ENCODE results near the gene KYNU.

KYNU gene

DNA sequence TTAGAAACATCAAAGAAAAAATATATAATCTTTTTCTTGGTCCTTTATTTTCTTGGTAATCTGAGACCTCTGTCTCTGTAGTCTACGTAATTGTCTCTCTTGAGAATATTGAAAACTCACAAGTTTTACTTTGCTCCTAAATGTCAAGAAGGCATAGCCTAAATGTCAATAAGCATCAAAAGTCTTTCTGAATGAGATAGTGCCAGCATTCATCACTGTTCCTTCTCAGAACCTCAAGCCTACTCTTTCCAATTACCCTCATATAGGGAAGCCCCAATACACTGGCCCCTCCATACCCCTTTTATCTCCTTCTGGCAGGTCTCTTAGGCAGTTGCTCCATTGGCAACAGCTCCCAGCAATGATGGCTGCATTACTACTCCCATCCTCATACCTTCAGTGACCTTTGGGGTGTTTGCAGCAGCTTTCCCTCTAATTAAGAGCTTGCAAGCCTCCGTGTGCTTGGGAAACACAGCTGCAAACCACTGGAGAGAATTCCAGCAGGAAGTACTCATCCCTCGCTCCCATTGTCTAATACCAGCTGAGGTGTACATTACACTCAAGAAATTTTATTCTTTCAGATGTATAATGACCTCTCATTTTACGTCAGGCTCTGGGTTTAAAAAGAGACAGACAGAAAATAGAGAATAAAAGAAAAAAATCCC is 95.8 kb downstream of the KYNU start:
- DNase-seq = peak; percentile 57

DNA sequence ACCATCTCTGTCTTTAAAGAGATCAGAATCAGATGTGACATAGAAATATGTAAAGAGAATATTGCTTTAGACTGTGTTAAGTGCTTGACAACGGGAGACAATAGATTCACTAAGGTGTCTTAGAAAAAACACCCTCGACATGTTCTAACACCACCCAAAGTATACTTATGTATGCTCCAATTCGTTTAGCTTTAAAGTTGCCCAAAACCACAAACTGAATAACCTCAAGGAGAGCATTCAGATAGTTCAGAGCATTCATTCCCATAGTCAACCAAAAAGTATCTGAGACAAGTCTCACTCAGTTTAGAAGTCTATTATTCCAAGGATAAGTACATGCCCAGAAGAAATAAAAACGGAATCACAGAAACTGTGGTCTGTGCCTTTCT is 96.4 kb downstream of the KYNU start:
- DNase-seq = no peak

DNA sequence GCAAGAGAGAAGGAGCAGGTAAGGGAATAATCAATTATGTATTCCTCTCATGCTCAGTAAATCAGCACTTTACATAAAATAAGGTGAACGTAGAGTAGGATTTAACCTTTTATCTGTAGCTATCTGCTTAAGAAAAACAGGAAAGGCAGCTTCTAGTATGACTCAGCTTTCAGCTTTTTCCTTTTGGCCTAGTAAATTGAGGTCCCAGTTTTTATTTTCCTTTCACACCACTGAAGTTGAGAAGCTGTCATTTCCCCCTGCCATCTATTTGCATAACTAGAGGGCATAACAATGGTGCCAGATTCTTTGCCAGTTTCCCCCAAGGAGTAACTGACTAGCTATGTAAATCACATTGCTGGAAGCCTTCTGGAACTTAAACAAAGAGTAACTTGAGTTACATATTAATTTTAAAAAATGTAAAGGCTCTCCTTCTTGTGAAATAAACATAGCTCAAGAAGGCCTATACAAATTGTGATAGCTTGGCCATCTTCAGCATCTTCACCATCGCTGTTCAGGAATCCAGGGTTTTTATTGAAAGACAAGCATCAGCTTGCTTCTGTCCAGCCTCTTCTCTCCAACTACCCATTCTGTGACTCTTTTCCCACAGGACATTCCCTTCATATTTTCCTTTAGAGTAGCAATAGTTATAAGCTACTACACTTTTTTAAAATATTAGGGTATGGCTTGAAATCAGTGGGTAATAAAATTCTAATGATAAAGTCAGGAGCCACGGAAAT is 97.0 kb downstream of the KYNU start:
- peak; percentile 40 for DNase-seq

DNA sequence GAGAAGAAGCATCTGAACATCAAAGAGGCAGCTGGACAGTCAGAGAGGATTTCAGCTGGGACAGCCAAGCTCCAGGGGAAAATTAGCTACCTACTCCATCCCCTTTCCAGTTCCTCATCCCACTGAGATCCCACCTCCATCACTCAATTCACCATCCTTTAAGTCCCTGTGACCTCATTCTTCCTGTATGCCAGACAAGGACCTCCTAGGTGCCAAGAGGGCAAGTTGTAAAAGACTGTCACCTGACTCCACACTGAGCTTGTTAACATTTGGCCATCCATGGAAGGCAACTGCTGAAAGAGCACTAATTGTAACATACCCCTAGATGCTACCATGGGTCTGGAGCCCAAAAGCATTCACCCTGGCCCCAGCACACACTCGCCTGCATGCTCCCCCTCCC is 97.8 kb downstream of the KYNU start:
- no peak for DNase-seq

DNA sequence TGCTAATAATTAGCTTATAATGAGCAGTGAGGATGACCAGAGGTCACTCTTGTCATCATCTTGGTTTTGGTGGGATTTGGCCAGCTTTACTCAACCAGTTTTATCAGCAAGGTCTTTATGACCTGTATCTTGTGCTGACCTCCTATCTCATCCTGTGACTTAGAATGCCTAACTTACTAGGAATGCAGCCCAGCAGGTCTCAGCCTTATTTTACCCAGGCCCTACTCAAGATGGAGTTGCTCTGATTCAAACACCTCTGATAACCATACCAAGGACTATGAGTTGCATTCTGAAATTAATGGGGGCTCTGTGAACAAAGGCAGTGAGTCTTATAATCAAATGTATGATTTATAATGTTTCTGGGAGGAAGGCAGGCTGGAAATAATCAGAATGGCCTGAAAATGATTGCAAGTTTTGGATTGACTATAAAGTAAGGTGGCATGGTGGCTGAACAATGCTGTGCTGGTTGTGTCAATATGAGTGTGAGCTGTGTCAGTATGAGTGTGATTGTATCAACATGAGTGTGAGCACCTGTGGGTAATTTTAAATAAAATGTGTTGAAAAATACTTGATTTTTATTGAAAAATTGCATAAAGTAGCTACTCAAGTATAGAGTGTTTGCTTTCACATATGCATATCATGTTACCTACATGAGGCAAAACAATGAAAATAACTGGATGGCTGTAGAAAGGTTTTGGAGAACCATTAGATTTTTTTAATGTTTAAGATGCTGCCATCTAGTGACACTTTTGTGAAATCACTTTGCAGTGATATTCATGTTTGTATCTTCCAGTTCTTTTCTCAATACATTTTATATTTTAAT is 103.0 kb downstream of the KYNU start:
- peak; percentile 58 for DNase-seq

DNA sequence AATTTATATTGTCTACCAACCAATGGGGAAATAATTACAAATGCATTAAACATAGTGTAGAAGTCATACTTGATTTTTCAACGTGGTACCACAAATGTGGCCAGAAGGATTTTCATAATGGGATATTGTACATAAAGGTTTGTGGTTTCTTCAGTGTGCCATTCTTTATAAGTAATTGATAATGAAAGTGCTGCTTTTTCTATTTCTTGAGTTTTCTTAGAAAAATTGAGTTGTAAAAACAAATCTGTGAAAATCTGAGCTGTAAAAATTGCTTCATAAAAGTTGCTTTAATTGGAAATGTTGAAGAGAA is 103.6 kb downstream of the KYNU start:
- no peak for DNase-seq

DNA sequence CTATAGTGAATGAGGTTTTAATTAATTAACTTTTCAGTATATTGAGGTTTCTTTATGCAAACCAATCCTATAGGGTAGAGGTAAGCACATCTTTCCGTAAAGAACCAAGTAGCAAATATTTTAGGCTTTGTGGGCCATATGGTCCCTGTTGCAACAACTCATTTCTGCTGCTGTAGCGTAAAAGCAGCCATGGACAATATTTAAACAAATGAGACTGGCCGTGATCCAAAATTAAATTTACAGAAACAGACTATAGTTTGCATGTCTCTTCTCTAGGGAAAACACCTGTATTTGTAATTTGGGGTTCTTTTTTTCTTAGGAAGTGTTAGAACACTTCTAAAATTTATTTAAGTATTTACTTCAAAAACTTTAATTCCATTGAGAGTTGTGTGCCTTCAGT is 104.3 kb downstream of the KYNU start:
- no peak for DNase-seq

DNA sequence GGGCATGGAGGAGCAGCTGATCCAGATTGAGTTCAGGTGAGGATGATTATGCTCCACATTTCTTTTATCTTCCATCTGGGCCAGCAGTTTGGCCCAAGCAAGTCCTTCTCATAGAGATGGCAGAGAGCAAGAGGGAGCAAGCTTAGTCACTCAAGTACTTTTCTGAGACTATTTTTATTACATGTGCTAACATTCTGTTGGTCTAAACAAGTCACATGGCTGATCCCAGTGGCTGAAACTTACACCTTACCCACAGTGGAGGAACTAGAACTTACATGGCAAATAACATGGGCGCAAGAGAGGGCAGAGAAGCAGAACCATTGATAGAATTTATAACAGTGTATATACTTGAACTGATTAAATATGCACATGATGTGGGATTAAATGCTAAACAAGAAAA is 105.7 kb downstream of the KYNU start:
- DNase-seq = no peak

DNA sequence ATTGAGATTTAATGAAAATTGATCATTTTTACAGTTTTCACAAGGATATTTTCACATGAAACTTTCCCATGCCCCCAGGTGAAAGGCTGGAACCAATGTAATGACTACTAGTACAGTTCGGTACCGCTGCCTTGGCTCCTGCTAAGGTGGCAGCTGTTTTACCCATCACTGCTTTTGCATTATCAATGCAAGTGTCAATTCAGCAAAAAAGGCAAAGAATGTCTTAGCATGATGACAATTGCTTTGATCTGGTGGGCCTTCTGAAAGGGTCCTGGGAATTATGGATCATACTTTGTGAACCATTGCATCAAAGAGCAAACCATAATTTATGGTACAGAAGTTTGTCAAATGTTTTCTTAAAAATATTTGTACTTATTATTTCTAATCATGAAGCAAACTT is 107.2 kb downstream of the KYNU start:
- DNase-seq = no peak

DNA sequence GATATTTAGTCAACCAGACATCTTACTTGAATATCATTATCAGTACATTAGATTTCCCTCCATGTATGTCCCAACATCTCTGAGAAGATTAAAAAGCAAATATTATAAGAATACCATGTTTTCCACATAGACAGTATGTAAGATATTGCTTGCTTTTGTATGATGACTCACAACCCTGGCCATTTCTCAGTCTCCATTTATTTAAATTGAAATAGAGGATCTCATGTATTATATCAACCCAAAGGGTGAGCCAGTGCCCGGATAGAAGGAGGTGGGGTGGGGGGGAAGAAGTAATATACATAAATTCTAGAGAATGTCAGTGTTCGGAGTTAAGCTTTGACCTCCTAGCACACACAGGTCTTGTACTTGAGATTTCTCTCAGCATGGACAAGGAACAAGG is 109.6 kb downstream of the KYNU start:
- no peak for DNase-seq

DNA sequence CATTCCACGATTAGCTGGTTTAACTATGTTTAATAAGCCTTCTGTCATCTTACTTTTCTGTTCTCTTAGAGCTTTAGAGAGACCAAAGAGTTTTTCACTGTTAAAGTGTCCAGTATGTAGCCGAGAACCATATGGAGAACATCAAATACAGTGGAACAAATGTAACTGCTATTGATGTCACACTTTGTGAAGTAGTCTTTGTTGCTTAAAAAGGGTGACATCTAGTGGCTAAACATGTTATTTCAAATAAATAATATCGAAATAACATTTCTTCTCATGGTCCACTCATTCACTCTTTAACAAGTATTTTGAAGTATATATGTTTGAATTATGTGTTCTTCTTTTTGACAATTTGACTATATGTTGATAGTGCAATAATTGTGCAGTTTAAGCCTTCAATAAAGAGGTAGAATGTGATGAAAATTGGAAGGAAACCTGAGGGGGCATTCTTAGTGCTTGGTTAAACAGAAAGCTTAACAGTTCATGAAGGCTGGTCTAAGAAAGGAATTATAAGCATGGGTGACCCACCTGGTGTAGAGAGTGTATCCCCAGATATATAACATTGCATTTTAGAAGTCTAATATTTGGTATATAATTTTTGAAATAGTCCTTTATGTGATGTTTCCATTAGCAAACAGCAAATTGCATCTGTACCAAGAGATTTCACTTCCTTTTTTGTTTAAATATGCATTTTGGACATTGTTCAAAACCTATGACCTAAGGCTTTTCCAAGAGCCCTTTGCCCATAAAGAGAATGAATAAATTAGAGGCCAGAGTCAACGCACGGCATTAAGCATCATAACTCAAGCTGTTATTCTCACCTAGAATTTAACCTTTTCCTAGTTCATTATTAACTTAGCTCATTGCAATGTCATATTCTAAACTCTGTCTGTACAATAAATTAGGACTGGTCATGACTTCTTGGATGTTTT is 112.1 kb downstream of the KYNU start:
- DNase-seq = peak; percentile 71

DNA sequence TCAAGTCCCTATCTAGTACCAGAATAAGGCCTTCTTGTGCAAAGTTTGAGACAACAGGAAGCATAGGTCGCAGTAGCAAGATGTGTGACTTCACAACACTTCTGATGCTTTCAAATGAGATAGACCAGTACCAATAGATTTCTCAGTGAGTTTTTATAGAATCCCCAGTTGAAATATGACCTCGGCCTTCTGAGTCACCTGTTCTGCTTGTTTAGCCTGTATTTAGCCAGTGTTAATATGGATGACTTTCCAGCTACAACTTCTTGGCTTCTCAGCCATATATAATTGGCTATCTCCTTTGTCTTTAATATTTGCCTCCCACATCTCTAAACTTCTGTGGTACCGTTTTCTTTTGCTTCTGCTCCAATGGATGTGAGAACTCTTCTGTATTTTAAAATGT is 113.8 kb downstream of the KYNU start:
- DNase-seq = no peak

DNA sequence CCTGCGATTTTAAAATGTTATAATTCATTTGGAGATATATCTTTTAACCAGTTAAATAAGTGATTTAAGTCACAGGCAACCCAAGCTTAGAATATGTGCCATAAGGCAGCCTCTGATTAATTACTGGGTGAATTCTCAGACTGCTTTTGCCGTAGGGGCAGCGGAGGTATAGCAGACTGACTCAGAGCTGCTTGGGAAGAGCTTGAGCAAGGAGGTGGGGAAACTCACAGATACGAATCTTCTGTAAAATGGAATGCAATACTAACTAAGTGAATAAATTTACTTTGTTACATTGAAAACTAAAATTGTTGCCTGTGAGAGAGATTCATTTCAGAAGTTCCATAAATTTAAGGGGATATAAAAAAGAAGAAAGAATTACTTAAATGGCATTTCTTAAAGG is 115.4 kb downstream of the KYNU start:
- no peak for DNase-seq

DNA sequence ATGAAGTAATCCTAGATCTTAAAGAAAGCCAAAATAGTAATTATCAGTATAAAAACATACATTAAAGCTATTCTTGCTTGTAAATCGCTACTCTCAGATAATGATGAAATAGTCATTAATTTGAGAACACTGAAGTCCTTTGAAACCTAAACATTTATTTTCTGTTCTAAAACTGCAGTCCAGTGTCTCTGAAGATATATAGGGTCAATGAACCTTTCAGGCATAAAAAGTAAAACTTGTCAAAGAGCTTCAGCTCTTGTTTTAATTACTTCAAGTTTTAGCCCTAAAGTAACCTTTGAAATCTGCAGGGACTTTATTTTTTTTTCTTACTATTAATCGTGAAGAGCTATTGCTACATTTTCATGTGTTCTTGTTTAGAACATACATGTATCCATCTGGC is 116.3 kb downstream of the KYNU start:
- DNase-seq = no peak

DNA sequence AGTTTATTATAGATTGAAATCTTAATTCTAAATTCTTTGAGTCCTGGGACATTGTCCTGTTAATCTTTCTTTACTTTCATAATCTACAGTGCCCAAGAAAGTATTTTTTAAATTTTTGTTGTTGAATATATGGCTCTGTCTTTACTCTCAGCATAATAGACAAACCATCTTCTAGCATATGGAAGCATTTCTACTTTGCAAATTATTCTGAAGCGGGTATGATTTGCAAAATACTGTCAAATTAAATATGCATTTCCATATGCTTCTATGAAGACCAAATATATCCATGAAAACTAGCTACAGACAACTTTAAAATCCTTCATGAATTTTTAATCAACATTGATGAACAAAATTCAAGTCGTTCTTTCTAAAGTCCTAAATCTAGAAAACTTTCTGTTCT is 117.2 kb downstream of the KYNU start:
- DNase-seq = no peak

DNA sequence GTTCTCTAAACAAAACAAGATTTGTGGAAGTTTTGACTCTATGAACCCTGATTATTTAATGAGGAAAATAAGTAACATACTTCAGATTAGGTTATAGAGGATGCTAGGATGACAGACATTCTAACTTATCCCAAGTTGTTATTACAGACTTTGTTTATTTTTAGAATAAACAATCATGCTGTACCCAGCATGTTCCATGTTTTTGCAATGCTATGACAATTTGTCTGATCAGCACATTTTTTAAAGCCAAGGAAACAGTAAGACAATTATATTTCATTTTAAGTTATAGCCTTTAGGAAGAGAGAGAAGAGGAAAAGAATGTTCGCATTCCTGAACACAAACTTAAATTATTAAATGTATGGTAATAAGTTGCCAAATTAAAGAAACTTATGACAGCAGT is 119.8 kb downstream of the KYNU start:
- no peak for DNase-seq

DNA sequence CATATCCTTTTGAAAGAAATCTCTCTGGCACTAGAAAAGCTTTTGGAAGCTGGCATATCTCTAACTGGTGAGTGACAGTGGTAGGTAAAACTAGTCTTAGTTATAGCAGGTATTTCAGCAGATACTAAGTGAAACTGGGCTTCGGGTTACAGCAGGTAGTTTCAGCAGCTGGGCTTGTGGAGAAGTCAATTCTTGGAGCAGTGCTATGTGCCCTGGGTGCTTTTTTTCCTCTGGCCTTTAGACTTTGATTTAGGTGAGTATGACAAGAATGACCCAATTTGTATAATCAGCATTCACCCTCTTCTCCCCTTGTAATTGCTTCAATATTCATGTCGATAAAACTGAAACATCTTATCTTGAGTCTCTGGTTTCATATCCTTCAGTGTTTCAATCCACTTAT is 123.1 kb downstream of the KYNU start:
- DNase-seq = no peak

DNA sequence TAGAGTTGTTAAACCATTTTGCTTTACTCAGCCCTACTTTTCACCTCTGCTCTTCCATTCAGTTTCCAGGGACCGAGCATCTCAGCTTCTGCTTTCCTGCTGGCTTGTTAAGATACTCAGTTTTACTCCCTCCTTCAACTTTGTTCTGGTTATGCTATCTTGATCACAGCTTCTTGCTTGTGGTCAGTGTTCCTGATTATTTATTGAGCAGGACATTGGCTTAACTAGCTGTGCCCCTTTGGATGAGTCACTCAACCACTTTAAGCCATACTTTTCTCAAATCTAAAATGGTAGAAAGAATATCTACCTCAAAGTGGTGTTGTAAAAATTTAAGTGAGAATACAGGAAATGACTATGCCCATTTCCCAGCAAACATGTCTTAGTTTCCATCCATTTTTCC is 124.0 kb downstream of the KYNU start:
- DNase-seq = no peak

DNA sequence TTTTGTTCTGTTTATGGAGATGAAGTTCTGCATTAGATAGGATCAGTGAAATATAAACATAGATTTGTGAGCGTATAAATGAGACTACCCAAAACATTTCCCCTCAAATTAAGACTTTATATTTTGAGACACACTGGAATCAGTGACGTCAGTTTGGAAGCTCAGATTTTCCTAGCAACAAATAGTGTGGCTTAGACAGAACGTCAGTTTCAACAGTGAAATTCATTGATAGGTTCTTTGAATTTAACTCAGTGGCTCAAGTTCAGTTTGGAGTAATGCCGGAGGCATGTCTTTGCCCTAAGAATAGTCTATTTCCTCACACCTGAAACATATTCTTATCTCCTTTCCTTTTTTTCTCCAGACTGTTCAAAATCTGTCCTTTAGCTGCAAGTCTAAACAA is 138.2 kb downstream of the KYNU start:
- DNase-seq = no peak

DNA sequence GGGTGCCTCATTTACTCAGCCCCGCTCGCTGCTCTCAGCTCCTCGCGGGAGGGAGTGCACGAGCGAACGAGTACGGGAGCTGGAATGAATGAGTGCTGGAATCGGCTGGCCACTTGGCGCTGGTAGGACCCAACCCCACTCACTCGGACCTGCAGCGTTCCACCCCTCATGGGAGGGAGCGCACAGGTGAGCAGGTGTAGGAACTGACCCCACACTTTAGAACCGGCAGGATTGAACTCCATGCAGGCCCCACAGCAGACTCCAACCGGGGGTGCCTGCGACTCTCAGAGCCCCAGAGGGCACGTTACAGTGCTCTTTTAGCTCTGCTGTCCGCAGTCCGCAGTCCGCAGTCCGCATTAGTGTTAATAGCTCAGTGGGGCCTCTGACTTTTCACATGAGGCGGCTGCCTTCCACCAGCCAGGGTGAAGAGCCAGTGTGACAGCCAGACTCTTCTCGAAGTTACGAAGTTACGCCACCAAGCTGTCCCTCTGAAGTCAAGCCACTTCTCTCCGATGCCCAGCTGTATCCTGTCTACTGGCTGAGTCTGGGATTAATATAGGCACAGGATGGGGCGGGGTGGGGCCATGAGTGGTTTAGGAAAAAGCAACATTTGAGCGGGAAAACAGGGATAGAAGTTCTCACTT is 149.1 kb downstream of the KYNU start:
- no peak for DNase-seq

DNA sequence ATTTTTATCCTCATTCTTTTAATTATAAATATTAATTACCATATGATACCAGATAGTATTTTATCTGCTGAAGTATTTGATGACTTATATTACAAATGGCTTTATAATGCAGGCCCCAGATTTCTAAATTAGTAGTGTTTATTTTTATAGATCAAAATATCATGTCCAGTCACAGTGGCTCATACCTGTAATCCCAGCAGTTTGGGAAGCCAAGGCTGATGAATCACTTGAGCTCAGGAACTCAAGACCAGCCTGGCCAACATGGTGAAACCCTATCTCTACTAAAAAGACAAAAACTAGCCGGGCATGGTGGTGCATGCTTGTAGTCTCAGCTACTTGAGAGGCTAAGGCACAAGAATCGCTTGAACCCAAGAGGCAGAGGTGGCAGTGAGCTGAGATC is 151.7 kb downstream of the KYNU start:
- peak; percentile 67 for DNase-seq

DNA sequence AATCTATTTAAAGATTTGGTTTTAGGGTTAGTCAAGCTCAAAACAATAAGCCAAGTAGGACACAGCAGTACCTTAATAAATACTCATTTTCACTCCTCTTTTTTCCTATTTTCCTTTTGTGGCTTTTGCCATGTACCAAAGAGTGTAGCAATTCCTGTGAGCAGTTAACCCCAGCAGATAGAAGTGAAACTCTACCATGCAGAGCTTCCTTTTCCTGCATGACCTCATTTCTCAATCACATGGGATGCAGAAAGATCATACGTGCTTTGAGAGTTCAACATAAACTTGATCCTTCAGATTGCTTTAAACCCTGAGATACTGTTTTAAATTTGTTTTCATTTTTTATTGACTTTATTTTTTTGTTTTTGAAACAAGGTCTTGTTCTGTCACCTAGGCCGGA is 152.7 kb downstream of the KYNU start:
- peak; percentile 7 for DNase-seq
